ENCODE results near the gene MICAL2. TPM values are rescaled to one million over a fixed set of nuclear protein-coding genes. Genes with fewer than 3 reads are reported as not detected.

Gene MICAL2
- total RNA-seq, 2 donors from 2014 or later, result 19.9 to 39.6 TPM

GRCh38 chr11:12180257-12181205, 70.1 kb downstream of the MICAL2 start:
- no peak overlapping the region for H3K27ac Mint-ChIP-seq
- ATAC-seq (no peak), DNase-seq (ENCODE audit: low spot score) (no peak)
- no peaks in the 10 kb centered on the region for H3K9me3 Mint-ChIP-seq
- H3K36me3 Mint-ChIP-seq, result no peaks in the 10 kb centered on the region
- peaks cover 24 to 38% of the 10 kb centered on the region in 2 donors for H3K4me1 Mint-ChIP-seq (ENCODE audit: low read depth in 2 of 2)
- H3K4me3 Mint-ChIP-seq, result no peak overlapping the region
- peaks cover 0 to 3% of the 10 kb centered on the region in 2 donors for H3K27me3 Mint-ChIP-seq

- no peak for ATAC-seq
- H3K4me1 Mint-ChIP-seq (ENCODE audit: low read depth in 2 of 2), result peaks cover 13 to 29% of the 10 kb centered on the region in 2 donors
- H3K36me3 Mint-ChIP-seq, result no peaks in the 10 kb centered on the region
Measured at GRCh38 chr11:12182302-12182675, 71.9 kb downstream of the MICAL2 start.

GRCh38 chr11:12182676-12183541, 72.5 kb downstream of the MICAL2 start:
- Mint-ChIP-seq H3K27me3 (peaks cover 0 to 3% of the 10 kb centered on the region in 2 donors), H3K36me3 (no peaks in the 10 kb centered on the region), H3K4me1 (ENCODE audit: low read depth in 2 of 2) (peaks cover 9 to 22% of the 10 kb centered on the region in 2 donors), H3K4me3 (no peak overlapping the region), H3K27ac (no peak overlapping the region), H3K9me3 (no peaks in the 10 kb centered on the region)
- DNase-seq (ENCODE audit: low spot score) (no peak), ATAC-seq (no peak)

More at GRCh38 chr11:12182302-12182675, 71.9 kb downstream of the MICAL2 start:
- Mint-ChIP-seq H3K4me3 (no peak overlapping the region), H3K27ac (no peak overlapping the region), H3K9me3 (no peaks in the 10 kb centered on the region), H3K27me3 (peaks cover 0 to 3% of the 10 kb centered on the region in 2 donors)
- DNase-seq (ENCODE audit: low spot score), result no peak

- Mint-ChIP-seq H3K4me1 (ENCODE audit: low read depth in 2 of 2) (peaks cover 7 to 17% of the 10 kb centered on the region in 2 donors), H3K9me3 (no peaks in the 10 kb centered on the region), H3K27ac (no peak overlapping the region), H3K27me3 (peaks cover 0 to 3% of the 10 kb centered on the region in 2 donors), H3K36me3 (no peaks in the 10 kb centered on the region), H3K4me3 (no peak overlapping the region)
- DNase-seq (ENCODE audit: low spot score) (no peak), ATAC-seq (no peak)
Measured at GRCh38 chr11:12183827-12184620, 73.6 kb downstream of the MICAL2 start.

- ATAC-seq, result no peak
Measured at GRCh38 chr11:12184699-12185098, 74.3 kb downstream of the MICAL2 start.

GRCh38 chr11:12185106-12185690, 74.8 kb downstream of the MICAL2 start:
- Mint-ChIP-seq H3K9me3 (no peaks in the 10 kb centered on the region), H3K27me3 (no peaks in the 10 kb centered on the region), H3K4me1 (ENCODE audit: low read depth in 2 of 2) (peaks cover 0 to 16% of the 10 kb centered on the region in 2 donors), H3K36me3 (no peaks in the 10 kb centered on the region), H3K27ac (no peak overlapping the region), H3K4me3 (no peak overlapping the region)
- ATAC-seq, result no peak
- DNase-seq (ENCODE audit: low spot score), result no peak

More at GRCh38 chr11:12184699-12185098, 74.3 kb downstream of the MICAL2 start:
- peaks cover 0 to 3% of the 10 kb centered on the region in 2 donors for H3K27me3 Mint-ChIP-seq
- H3K9me3 Mint-ChIP-seq, result no peaks in the 10 kb centered on the region
- H3K27ac Mint-ChIP-seq, result no peak overlapping the region
- no peaks in the 10 kb centered on the region for H3K36me3 Mint-ChIP-seq
- peaks cover 3 to 17% of the 10 kb centered on the region in 2 donors for H3K4me1 Mint-ChIP-seq (ENCODE audit: low read depth in 2 of 2)
- no peak overlapping the region for H3K4me3 Mint-ChIP-seq
- DNase-seq (ENCODE audit: low spot score), result no peak

GRCh38 chr11:12185914-12186313, 75.5 kb downstream of the MICAL2 start:
- Mint-ChIP-seq H3K4me1 (ENCODE audit: low read depth in 2 of 2) (peaks cover 3 to 24% of the 10 kb centered on the region in 2 donors), H3K27me3 (no peaks in the 10 kb centered on the region), H3K27ac (no peak overlapping the region), H3K9me3 (no peaks in the 10 kb centered on the region), H3K4me3 (no peak overlapping the region), H3K36me3 (no peaks in the 10 kb centered on the region)
- ATAC-seq (no peak), DNase-seq (ENCODE audit: low spot score) (no peak)

GRCh38 chr11:12186701-12187100, 76.3 kb downstream of the MICAL2 start:
- H3K27ac Mint-ChIP-seq, result peak overlapping the region; percentile 25 to 27
- ATAC-seq, result no peak
- no peaks in the 10 kb centered on the region for H3K36me3 Mint-ChIP-seq
- H3K4me1 Mint-ChIP-seq (ENCODE audit: low read depth in 2 of 2), result peaks cover 3 to 24% of the 10 kb centered on the region in 2 donors
- no peak overlapping the region for H3K4me3 Mint-ChIP-seq
- H3K27me3 Mint-ChIP-seq, result no peaks in the 10 kb centered on the region
- no peaks in the 10 kb centered on the region for H3K9me3 Mint-ChIP-seq
- no peak for DNase-seq (ENCODE audit: low spot score)

- Mint-ChIP-seq H3K27ac (peak overlapping the region; percentile 25 to 27), H3K36me3 (no peaks in the 10 kb centered on the region), H3K4me3 (no peak overlapping the region), H3K27me3 (no peaks in the 10 kb centered on the region), H3K4me1 (ENCODE audit: low read depth in 2 of 2) (peaks cover 3 to 24% of the 10 kb centered on the region in 2 donors), H3K9me3 (no peaks in the 10 kb centered on the region)
- no peak for DNase-seq (ENCODE audit: low spot score)
- ATAC-seq, result peak in 1 of 2 donors; percentile 62
Measured at GRCh38 chr11:12187399-12187798, 77.0 kb downstream of the MICAL2 start.

GRCh38 chr11:12188548-12189317, 78.3 kb downstream of the MICAL2 start:
- Mint-ChIP-seq H3K4me1 (ENCODE audit: low read depth in 2 of 2) (peaks cover 6 to 26% of the 10 kb centered on the region in 2 donors), H3K9me3 (no peaks in the 10 kb centered on the region), H3K27me3 (no peaks in the 10 kb centered on the region), H3K27ac (peak overlapping the region; percentile 4 to 57), H3K36me3 (no peaks in the 10 kb centered on the region), H3K4me3 (peak overlapping the region; percentile 42)
- ATAC-seq, result no peak
- no peak for DNase-seq (ENCODE audit: low spot score)

- Mint-ChIP-seq H3K36me3 (no peaks in the 10 kb centered on the region), H3K27me3 (no peaks in the 10 kb centered on the region), H3K4me1 (ENCODE audit: low read depth in 2 of 2) (peaks cover 6 to 36% of the 10 kb centered on the region in 2 donors)
Measured at GRCh38 chr11:12189543-12190235, 79.3 kb downstream of the MICAL2 start.

GRCh38 chr11:12190511-12190910, 80.1 kb downstream of the MICAL2 start:
- H3K4me3 Mint-ChIP-seq, result peak overlapping the region; percentile 42
- peaks cover 10 to 42% of the 10 kb centered on the region in 2 donors for H3K4me1 Mint-ChIP-seq (ENCODE audit: low read depth in 2 of 2)
- no peaks in the 10 kb centered on the region for H3K9me3 Mint-ChIP-seq

More at GRCh38 chr11:12189543-12190235, 79.3 kb downstream of the MICAL2 start:
- no peaks in the 10 kb centered on the region for H3K9me3 Mint-ChIP-seq
- H3K4me3 Mint-ChIP-seq, result peak overlapping the region; percentile 42
- peak overlapping the region; percentile 57 for H3K27ac Mint-ChIP-seq
- ATAC-seq (peak in 1 of 2 donors; percentile 84), DNase-seq (ENCODE audit: low spot score) (no peak)

More at GRCh38 chr11:12190511-12190910, 80.1 kb downstream of the MICAL2 start:
- DNase-seq (ENCODE audit: low spot score), result no peak
- no peaks in the 10 kb centered on the region for H3K27me3 Mint-ChIP-seq
- peak overlapping the region; percentile 57 for H3K27ac Mint-ChIP-seq
- ATAC-seq, result peak in 1 of 2 donors; percentile 25
- no peaks in the 10 kb centered on the region for H3K36me3 Mint-ChIP-seq

Data from natural killer cell treated with Interleukin-12 subunit alpha and Interleukin-12 subunit beta and Interleukin-15 and Interleukin-18, amount 100 ng/mL, for 72 hours (primary cell).